NOMO-1 treated with DMSO at 0.1 percent for 48 hours (cell line): ENCODE results near the gene CCDC154.
"Not testable (repeated sequence)": the region's sequence is repeated elsewhere in the genome, so short reads cannot be mapped to it uniquely, and the experiment has no call there.

Experiments used
- DNase-seq: peaks from one replicate; lab custom pipeline; 2025; ENCODE audit not compliant: unreplicated experiment; lab: John Stamatoyannopoulos, UW

The CCDC154 gene, protein sequence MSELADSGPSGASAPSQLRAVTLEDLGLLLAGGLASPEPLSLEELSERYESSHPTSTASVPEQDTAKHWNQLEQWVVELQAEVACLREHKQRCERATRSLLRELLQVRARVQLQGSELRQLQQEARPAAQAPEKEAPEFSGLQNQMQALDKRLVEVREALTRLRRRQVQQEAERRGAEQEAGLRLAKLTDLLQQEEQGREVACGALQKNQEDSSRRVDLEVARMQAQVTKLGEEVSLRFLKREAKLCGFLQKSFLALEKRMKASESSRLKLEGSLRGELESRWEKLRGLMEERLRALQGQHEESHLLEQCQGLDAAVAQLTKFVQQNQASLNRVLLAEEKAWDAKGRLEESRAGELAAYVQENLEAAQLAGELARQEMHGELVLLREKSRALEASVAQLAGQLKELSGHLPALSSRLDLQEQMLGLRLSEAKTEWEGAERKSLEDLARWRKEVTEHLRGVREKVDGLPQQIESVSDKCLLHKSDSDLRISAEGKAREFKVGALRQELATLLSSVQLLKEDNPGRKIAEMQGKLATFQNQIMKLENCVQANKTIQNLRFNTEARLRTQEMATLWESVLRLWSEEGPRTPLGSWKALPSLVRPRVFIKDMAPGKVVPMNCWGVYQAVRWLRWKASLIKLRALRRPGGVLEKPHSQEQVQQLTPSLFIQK

DNA sequence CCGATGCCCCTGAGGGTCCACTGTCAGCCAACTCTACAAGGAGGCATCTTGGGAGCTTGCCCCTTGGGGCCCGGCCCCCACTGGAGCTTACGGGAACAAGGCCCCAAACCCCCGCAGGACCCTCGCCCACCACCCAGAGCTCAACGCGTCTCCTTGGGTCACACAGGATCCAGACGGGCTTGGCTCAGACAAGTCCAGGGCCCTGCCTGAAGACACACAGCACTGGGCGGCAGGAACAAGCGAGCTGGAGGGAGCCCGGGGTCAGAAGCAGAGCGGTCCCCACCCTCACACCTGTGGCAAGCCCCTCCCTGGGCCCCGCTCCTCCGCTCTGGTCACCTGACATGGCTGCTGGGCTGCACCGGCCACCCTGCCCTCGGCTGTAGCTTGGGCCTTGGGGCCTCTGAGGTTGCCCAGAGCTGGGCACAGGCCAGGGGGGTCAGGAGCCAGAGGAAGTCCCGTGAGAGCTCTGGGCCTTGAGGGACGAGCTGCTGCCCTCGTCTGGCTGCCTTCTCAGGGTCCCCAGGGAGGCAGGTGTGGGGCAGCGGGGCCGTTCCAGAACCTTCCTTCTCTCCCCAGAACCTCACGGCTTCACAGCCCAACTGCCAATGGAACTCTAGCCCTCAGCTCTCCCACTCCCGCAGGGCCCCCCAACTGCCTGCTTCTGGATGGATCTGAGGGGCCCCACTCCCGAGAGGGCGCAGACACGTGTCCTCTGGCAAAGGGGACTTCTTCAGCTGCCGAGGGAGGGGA lies at the start of gene CCDC154:
TSS of gene CCDC154 (minus strand) at position 577 of the 750 bp plus-strand sequence. CDS start at position 343, 234 bp downstream.
- DNase-seq = no peak

DNA sequence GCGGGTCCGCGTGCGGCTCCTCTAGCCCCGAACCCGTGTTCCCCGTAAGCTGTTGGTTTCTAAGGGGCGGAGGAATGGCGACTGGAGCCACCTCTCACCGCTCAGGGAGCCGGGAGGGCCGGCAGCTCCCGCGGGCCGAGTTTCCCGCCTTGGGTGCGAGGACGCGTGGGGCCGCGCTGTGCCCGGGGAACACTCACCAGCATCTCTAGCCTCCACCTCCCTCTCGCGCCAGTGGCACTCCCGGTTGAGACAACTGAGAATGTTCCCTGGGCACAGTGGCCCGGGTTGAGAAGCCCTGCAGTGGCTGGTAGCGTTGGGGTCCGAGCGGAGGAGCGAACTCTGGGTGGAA lies 49.4 kb upstream of the CCDC154 start:
- no peak for DNase-seq

GRCh38 chr16:1492923-1493745 lies 48.8 kb upstream of the CCDC154 start, which contains the start of gene TELO2:
TELO2 (plus strand) TSS chr16:1493360; CDS start chr16:1494282, 922 bp downstream.
- DNase-seq = peak; percentile 71

DNA sequence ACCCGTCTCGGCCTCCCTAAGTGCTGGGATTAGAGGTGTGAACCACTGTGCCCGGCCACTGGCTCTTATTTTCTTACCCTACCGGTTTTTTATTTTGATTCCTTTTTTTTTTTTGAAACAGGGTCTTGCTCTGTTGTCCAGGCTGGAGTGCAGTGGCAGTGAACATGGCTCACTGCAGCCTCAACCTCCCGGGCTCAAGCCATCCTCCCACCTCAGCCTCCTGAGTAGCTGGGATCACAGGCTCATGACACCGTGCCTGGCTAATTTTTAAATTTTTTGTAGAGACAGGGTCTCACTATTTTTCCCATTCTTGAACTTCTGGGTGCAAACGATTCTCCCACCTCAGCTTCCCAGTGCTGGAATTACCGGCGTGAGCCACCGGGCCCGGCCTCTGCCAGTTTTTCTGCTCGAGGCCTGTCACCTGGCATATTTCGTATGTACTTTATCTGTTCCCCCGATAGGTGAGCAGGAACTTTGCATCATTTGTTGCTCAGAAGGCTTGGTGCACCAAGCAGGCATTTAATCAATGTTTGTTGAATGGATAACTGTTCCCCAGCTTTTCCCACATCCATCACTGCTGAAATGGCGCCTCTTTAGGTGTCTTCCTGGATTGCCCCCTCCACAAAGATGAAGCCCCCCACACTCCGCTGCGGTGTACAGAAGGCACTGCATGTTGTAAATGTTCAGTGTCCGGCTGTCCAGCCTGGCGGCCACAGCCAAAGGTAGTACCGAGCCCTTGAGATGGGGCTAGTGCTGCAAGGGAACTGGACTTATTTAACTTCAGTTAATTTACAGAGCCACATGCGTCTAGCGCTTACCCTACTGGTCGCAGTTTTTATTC lies 47.9 kb upstream of the CCDC154 start:
- no peak for DNase-seq

GRCh38 chr16:1491327-1491726 lies 47.0 kb upstream of the CCDC154 start:
- DNase-seq = no peak

DNA sequence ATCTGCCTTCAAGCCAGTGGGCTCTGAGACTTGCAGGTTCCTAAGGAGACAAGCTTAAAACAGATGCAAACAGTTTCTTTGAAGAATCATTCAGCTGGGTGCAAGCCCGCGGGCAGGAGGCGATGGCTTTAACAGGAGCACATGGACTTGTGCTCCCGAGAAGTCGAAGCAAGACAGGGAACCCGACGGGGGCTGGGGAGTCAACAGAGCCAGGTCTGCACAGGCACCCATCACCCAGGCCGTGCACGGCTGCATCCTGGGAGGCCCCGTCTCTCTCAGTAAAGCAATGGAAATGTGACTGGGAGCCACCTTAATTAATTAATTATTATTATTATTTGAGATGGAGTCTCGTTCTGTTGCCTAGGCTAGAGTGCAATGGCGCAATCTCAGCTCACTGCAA lies 44.7 kb upstream of the CCDC154 start:
- DNase-seq = no peak

- DNase-seq = no peak
These were observed 44.3 kb upstream of the CCDC154 start, which contains the start of gene PTX4 for GRCh38 chr16:1488619-1489018. PTX4 (minus strand) TSS chr16:1488944; CDS start chr16:1488909, 35 bp downstream.

DNA sequence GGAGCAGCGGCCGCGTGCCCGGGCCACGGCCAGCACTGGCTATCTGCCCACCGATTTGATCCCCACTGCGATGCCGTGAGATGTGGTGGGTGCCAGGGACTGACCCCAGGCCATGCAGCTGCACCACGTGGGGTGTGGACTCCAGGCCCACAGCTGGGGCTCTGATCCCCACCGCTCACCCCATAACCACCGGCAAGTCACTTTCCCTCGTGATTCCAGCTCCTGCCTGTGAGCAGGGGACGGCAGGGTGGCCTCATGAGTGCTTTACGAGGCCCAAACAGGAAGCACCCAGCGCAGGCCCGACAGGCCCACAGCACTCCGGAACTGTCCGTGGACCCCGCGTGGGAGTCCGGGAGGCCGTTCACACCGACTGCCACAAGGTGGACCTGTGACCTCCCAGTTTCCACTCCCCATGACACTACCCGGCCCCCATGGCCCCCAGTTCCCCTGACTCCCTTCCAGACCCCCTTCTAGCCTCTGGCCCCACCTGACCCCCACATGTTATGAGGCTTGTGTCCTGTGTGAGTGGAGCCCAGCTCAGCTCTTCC lies 43.8 kb upstream of the CCDC154 start:
- DNase-seq = no peak

DNA sequence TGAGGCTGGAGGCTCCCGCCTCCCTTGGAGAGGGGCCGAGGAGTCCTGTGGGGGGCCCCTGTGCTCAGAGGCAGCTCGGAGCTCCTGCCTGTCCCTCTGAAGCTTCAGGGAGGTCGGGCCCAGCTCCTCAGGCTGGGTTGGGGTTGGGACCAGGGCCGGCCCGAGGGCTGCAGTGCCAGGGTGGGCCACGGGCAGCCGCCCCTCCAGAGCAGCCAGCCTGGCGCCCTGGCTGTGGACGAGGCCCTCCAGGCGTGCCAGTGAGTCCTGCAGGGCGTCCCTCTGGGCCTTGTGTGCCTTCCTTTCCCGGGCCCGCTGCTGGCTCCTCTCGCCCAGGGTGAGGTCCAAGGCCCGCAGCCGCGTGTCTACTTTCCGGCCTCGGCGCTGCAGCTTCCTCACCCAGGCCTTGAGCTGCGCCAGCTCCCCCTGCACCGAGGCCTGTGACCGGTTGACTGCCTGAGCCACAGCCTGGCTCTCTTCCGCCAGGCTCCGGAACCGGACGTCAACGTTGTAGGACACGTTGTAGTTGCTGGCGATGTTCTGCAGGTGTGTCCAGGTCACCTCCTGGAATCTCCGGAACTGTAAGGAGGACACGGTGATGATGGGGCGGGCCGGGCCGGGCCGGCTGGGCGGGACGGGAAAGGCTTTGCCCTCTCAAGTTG lies 43.2 kb upstream of the CCDC154 start:
- DNase-seq = no peak

DNA sequence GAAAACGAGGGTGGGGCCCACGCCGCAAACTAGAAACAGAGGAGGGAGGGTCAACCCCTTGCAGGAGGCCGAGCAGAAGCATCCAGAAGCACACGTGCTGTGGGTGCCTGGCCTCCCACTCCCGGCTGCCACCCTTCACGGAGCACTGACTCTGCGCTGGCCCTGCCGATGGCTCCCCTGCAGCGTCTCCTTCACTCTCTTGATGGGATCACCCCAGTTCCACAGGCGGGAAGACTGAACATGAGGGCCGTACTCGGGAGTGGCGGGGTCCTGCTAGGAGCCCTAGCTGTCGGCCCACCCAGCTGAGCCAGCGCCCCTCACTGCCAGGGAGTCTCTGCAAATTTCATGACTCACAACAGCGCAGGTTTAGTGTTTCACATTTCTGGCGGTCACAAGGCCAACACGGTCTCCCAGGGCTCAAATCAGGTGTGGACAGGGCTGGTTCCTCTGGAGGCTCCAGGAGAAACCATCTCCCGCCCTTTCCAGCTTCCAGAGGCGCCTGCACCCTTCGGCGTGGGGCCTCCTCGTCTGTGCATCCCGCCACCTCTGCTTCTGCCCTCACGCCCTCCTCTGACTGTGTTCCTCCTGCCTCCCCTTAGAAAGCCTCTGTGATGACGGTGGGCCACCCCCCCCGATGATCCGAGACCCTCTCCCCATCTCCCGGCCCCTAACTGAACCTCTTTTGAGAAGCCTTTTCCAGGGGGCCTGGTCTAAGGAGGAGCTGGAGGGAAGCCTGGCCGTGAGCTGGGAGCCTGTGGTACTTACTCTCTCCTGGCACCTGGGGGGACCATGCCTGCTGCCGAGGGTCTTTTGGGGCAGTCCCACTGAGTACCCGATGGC lies 42.4 kb upstream of the CCDC154 start:
- DNase-seq = no peak

- no peak for DNase-seq
These were observed 41.6 kb upstream of the CCDC154 start for GRCh38 chr16:1485847-1486496.

DNA sequence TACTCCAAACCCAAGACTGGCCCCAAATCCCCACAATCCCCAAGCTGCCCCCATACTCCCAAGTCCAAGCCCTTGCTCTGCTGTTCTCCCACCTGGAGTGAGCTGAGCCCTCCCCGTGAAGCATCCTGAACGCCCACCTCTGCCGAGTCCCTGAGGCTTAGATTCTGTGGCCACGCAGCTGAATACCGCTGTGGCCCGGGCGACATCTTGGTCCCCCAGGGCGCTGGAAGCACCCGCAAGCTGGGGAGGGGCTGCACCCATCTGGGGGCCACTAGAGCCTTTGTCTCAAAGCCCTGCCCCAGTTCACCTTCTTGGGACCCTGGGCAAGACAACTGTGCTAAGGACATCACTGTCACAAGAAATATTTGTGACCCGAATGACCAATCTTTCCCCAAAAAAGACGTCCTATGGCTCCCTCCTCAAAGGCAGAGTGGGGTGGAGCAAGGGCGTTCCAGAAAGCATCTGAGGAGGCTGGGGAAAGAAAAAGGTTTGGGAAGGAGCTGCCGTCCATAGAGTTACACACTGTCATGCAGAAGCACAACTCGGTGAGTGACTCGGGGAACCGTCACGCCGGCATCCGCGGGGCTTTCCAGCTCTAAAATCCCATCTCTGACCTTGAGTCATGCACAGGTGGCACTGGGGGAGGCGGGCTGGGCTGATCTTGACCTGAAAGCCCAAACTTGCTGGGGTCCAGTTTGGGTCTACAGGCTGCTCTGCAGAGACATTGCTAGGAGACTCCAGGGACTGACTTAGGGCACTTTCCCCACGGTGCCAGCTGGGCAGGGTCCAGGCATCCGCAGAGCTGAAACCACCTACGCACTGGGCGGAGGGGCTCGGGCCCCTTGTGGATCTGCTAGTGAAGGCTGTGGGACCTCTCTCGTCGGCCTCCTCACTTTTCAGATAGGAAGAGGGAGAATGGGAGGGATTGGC lies 37.8 kb upstream of the CCDC154 start:
- no peak for DNase-seq

- DNase-seq = not testable (repeated sequence)
These were observed 34.6 kb upstream of the CCDC154 start for GRCh38 chr16:1478937-1479336.

- DNase-seq = no peak
These were observed 32.7 kb upstream of the CCDC154 start for GRCh38 chr16:1477033-1477432.

GRCh38 chr16:1475552-1476114 lies 31.3 kb upstream of the CCDC154 start:
- no peak for DNase-seq
